WI38 (cell line): ENCODE data around the gene AP5Z1.
"Not testable (repeated sequence)": the region's sequence is repeated elsewhere in the genome, so short reads cannot be mapped to it uniquely, and the experiment has no call there.

Experiments used
- H3K4me3 ChIP-seq: 2 replicates; pipeline ENCODE4 v1.5.1; 2011; ENCODE audit warnings: low read depth, mild to moderate bottlenecking, control low read depth, low read length
- CTCF ChIP-seq: IDR thresholded peaks from 2 replicates; pipeline ENCODE4 v1.5.1; 2012; ENCODE audit warnings: low read depth, mild to moderate bottlenecking, control low read depth, low read length

Gene AP5Z1

DNA sequence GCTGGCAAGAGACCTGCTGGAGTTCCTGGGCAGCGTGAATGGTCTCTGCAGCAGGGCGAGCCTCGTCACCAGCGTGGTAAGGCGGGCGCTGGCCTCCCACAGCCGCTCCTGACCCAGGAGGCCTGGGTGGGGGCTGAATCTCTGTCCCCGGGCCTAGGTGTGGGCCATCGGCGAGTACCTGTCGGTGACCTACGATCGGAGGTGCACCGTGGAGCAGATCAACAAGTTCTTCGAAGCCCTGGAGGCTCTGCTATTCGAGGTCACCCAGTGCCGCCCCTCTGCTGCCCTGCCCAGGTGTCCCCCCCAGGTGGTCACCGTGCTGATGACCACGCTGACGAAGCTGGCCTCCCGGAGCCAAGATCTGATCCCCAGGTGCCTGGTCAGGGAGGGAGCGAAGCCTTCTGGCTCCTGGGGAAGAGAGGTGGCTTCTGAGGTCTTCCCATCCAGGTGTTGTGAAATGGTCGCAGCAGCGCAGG, 15.1 kb downstream of the AP5Z1 start:
- TF ChIP-seq CTCF = no peak
- H3K4me3 ChIP-seq = no peak overlapping the region

DNA sequence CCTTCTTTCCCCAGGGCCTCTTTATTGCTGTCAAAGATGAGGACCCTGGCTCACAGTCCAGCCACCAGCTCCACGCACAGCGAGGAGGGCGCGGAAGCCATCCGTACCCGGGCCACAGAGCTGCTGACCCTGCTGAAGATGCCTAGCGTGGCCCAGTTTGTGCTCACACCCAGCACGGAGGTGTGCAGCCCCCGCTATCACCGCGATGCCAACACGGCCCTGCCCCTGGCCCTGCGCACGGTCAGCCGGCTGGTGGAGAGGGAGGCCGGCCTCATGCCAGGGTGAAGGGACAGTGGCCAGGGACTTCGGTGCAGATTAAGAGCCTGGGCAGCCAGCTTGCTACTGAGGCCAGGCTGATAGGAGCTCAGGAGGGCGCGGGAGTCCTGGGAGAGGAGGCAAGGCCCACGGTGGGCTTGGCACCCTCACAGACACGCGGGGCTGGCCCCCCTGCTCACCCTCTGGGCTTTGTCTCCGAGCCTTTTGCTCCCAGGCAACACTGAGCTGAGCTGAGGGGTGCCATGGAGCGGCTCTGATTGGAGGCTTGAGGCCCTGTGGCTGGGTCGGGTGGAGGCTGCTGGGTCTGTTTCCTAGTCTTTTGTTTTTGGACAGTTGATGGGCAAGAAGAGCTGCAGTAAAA, 15.8 kb downstream of the AP5Z1 start:
- H3K4me3 ChIP-seq = no peak overlapping the region
- TF ChIP-seq CTCF = no peak

DNA sequence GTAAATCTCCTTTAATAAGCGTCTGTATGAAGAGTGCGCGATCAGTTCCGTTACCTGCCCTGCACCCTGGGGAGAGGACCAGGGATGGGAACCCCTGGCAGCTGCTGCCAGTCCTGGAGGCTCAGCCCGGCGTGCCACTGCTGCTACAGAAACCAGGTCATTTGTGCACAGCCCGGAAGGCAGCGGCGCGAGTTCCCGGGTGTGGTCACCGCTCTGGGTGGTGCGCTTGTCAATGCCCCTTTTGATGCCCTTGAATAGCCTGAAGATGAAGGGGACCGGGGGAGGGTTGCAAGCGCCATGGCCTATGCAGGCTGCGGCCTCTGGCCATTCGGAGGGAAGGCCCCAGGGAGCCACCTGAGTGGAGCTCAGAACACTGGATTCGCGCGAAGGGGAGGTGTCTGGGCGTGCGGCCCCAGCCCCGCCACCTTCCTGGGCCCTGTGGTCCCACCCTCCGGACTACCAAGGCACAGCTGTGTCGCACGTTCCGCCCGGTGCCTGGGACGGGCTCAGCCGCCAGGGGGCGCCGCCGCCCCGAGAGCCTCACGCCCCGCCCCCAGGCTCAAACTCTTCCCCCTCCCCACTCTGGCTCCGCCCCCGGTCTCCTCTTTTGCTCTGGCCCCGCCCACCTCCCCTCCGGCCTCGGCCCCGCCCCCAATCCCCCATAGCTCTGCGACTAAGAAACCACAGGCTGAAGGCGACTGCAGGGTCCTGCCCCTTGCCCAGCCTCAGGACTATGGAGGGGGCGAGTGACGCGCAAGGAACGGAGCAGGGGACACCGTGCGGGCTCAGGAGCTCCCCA, 16.5 kb downstream of the AP5Z1 start:
- H3K4me3 ChIP-seq = no peak overlapping the region
- peak; percentile 56; the same call in 1 of the 2 replicates for TF ChIP-seq CTCF

DNA sequence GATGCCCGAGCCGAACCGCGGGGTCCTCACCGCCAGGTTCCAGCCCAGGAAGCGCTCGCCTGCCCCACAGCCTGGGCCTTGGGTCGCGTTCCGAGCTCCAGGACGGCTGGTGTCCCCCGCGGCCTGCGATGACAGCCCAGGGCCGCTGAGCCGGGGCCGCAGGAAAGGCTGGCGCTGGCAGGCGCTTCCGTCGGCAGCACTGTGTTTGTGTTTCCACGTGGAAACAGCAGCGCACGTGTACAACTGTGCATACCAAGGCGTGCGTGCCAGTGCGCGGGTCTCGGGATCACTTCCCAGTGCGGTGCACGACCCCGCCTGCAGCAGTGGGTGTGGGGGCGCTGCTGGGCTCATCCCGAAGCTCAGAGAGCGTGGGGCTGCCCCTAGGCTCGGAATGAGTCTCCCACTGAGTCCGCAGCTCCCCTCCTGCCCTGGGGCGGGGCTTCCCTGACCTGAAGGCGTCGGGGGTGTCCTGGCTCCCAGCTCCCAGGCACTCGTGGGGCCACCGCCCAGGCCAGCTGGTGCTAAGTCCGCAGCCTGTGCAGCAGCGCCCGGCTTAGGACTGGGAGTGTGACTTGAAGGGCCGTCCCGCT, 17.2 kb downstream of the AP5Z1 start:
- no peak overlapping the region for H3K4me3 ChIP-seq

DNA sequence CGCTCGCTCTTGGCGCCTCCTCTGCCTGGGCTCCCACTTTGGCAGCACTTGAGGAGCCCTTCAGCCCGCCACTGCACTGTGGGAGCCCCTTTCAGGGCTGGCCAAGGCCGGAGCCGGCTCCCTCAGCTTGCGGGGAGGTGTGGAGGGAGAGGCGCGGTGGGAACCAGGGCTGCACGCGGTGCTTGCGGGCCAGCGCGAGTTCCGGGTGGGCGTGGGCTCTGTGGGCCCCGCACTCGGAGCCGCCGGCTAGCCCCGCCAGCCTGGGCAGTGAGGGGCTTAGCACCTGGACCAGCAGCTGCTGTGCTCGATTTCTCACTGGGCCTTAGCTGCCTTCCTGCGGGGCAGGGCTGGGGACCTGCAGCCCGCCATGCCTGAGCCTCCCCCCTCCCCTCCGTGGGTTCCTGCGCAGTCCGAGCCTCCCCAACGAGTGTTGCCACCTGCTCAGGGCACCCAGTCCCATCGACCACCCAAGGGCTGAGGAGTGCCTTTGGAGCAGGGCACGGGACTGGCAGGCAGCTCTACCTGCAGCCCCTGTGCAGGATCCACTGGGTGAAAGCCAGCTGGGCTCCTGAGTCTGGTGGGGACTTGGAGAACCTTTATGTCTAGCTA, 18.1 kb downstream of the AP5Z1 start:
- not testable (repeated sequence) for H3K4me3 ChIP-seq

More for the DNA sequence above, 17.2 kb downstream of the AP5Z1 start:
- no peak for TF ChIP-seq CTCF

DNA sequence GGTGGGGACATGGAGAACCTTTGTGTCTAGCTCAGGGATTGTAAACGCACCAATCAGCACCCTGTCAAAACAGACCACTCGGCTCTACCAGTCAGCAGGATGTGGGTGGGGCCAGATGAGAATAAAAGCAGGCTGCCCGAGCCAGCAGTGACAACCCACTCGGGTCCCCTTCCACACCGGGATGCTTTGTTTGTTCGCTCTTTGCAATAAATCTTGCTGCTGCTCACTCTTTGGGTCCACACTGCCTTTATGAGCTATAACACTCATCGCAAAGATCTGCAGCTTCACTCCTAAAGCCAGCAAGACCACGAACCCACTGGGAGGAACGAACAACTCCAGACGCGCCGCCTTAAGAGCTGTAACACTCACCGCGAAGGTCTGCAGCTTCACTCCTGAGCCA, 18.7 kb downstream of the AP5Z1 start:
- not testable (repeated sequence) for H3K4me3 ChIP-seq

DNA sequence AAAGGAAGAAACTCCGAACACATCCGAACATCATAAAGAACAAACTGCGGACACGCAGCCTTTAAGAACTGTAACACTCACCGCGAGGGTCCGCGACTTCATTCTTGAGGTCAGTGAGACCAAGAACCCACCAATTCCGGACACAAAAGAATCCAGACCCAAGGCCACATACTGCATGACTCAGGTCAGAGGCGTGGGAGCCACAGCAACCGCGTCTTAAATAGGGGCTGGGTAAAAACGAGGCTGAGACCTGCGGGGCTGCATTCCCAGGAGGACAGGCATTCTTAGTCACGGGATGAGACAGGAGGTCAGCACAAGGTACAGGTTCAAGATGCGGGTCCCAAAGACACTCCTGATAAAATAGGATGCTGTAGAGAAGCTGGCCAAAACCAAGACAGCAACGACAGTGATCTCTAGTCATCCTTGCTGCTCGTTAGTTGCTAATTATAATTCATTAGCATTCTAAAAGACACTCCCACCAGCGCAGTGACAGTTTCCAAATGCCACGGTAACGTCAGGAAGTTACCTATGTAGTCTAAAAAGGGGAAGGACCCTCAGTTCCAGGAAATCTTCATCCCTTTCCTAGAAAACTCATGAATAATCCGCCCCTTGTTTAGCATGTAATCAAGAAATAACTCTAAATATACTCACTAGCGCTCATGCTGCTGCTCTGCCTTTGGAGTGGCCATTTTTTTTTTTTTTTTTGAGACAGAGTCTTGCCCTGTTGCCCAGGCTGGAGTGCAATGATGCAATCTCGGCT, 19.3 kb downstream of the AP5Z1 start:
- no peak overlapping the region for H3K4me3 ChIP-seq
- TF ChIP-seq CTCF = no peak
